PC-3 (cell line): Measurements from ENCODE around the gene CNTNAP5. TPM values are rescaled to one million over a fixed set of nuclear protein-coding genes. Genes with fewer than 3 reads are reported as not detected.

ENCODE experiments used
- ATAC-seq: fragments of 200-7000 bp; cut with Tn5 transposase; 2 replicates; pipeline ENCODE4 v1.9.1; 2020; ENCODE audit warnings: mild to moderate bottlenecking, moderate library complexity
- BruUV-seq: library from RNA; stranded (reverse); fragments of 400-500 nt; replicated peaks from 2 replicates; lab custom pipeline; 2021; lab: Mats Ljungman, UMichigan
- CTCF ChIA-PET: fragments of 300-600 bp; sonication (Branson Sonifier 250); formaldehyde crosslinking; loops from one replicate; lab custom pipeline; 2022; ENCODE audit warnings: antibody characterized with exemption; lab: Charles Lee
- POLR2A ChIA-PET: fragments of 300-600 bp; sonication (Branson Sonifier 250); formaldehyde crosslinking; loops from one replicate; lab custom pipeline; 2022; ENCODE audit warnings: antibody characterized with exemption; ENCODE audit not compliant: unreplicated experiment; lab: Charles Lee
- DNase-seq: peaks from one replicate; pipeline ENCODE4 v3.0.0-alpha.2; 2015
- H2AFZ ChIP-seq: fragments of 300-600 bp; sonication (generic); 2 replicates; pipeline ENCODE4 v1.6.0; 2016; ENCODE audit warnings: antibody characterized with exemption, low read length
- H3F3A ChIP-seq: fragments of 300-600 bp; sonication (generic); one replicate; pipeline ENCODE4 v1.6.0; 2017; ENCODE audit warnings: antibody characterized with exemption, low read length, control low read depth, mild to moderate bottlenecking; ENCODE audit not compliant: unreplicated experiment
- H3K27ac ChIP-seq: fragments of 300-600 bp; sonication (generic); 2 replicates; pipeline ENCODE4 v1.5.1; 2016; ENCODE audit warnings: mild to moderate bottlenecking, low read length
- H3K27me3 ChIP-seq: fragments of 300-600 bp; sonication (generic); 2 replicates; pipeline ENCODE4 v1.6.1; 2016; ENCODE audit warnings: low read length, mixed read lengths
- H3K36me3 ChIP-seq: fragments of 300-600 bp; sonication (generic); 2 replicates; pipeline ENCODE4 v1.6.1; 2016; ENCODE audit warnings: low read depth, mixed run types, low read length, mixed read lengths
- H3K4me1 ChIP-seq: fragments of 300-600 bp; sonication (generic); 2 replicates; pipeline ENCODE4 v1.5.1; 2016; ENCODE audit warnings: low read length; ENCODE audit not compliant: insufficient read depth
- H3K4me2 ChIP-seq: fragments of 300-600 bp; sonication (generic); 2 replicates; pipeline ENCODE4 v1.6.0; 2016; ENCODE audit warnings: low read length
- H3K4me3 ChIP-seq: fragments of 300-600 bp; sonication (generic); 2 replicates; pipeline ENCODE4 v1.5.1; 2016; ENCODE audit warnings: mild to moderate bottlenecking, low read length, mixed read lengths
- H3K79me2 ChIP-seq: fragments of 300-600 bp; sonication (generic); 2 replicates; pipeline ENCODE4 v1.6.1; 2017; ENCODE audit warnings: low read length, mixed read lengths
- H3K9ac ChIP-seq: fragments of 300-600 bp; sonication (generic); 2 replicates; pipeline ENCODE4 v1.6.0; 2016; ENCODE audit warnings: mild to moderate bottlenecking, low read length
- H3K9me2 ChIP-seq: fragments of 300-600 bp; sonication (generic); replicated peaks from 2 replicates; pipeline ENCODE4 v1.6.1; 2016; ENCODE audit warnings: mixed run types, low read length, mixed read lengths
- H3K9me3 ChIP-seq: fragments of 300-600 bp; sonication (generic); 2 replicates; pipeline ENCODE4 v1.6.1; 2016; ENCODE audit warnings: low read length, mixed read lengths
- H4K20me1 ChIP-seq: fragments of 300-600 bp; sonication (generic); 2 replicates; pipeline ENCODE4 v1.6.1; 2016; ENCODE audit warnings: low read length, mixed read lengths
- CTCF ChIP-seq: fragments of 300-600 bp; sonication (generic); conservative IDR thresholded peaks from 2 replicates; pipeline ENCODE4 v1.5.1; 2017; ENCODE audit warnings: antibody characterized with exemption, low read depth, mild to moderate bottlenecking, low read length
- EZH2 ChIP-seq: fragments of 300-600 bp; sonication (generic); IDR thresholded peaks from one replicate; pipeline ENCODE4 v1.6.1; 2017; ENCODE audit warnings: antibody characterized with exemption, mild to moderate bottlenecking, low read length; ENCODE audit not compliant: unreplicated experiment
- EZH2phosphoT487 ChIP-seq: fragments of 300-600 bp; sonication (generic); IDR thresholded peaks from 2 replicates; pipeline ENCODE4 v1.6.1; 2018; ENCODE audit warnings: mild to moderate bottlenecking, antibody characterized with exemption, low read length, borderline replicate concordance
- intact Hi-C: fragments of 100-400 bp; cut with micrococcal nuclease; formaldehyde crosslinking; loops from 2 replicates; pipeline ENCODE4 v1.9.0; 2023
- total RNA-seq: library from RNA; depleted of rRNA; stranded (reverse); fragments of >200 nt; gene quantifications from 2 replicates; pipeline ENCODE4 v1.2.3, GENCODE V29; 2014

The CNTNAP5 gene
- total RNA-seq, 1 experiment from 2014 or later, result not detected

GRCh38 chr2:124437811-124438210 is 412.7 kb downstream of the CNTNAP5 start:
- no peaks in the 10 kb centered on the region for H3F3A ChIP-seq
- no peaks in the 10 kb centered on the region for H3K27me3 ChIP-seq
- H3K9me3 ChIP-seq, result no peaks in the 10 kb centered on the region
- H4K20me1 ChIP-seq, result no peaks in the 10 kb centered on the region
- H3K9ac ChIP-seq, result no peak overlapping the region
- H2AFZ ChIP-seq, result no peak overlapping the region
- no peaks in the 10 kb centered on the region for H3K9me2 ChIP-seq
- TF ChIP-seq CTCF (no peak), EZH2phosphoT487 (no peak), EZH2 (no peak)
- H3K4me3 ChIP-seq, result no peak overlapping the region
- intact Hi-C loops, result no loop called here
- H3K27ac ChIP-seq, result no peak overlapping the region
- H3K4me2 ChIP-seq, result no peak overlapping the region
- no peaks in the 10 kb centered on the region for H3K4me1 ChIP-seq
- CTCF ChIA-PET, result no interaction called here
- DNase-seq (no peak), ATAC-seq (no peak)
- no peaks in the 10 kb centered on the region for H3K36me3 ChIP-seq
- no TSS peak for BruUV-seq
- POLR2A ChIA-PET, result no interaction called here
- H3K79me2 ChIP-seq, result no peaks in the 10 kb centered on the region

- no peak overlapping the region for H3K9ac ChIP-seq
- no peaks in the 10 kb centered on the region for H4K20me1 ChIP-seq
- no peaks in the 10 kb centered on the region for H3K4me1 ChIP-seq
- H3K9me2 ChIP-seq, result no peaks in the 10 kb centered on the region
- DNase-seq (no peak), ATAC-seq (no peak)
- no peak overlapping the region for H3K27ac ChIP-seq
- H3F3A ChIP-seq, result no peaks in the 10 kb centered on the region
- no peaks in the 10 kb centered on the region for H3K9me3 ChIP-seq
- no peaks in the 10 kb centered on the region for H3K36me3 ChIP-seq
- ChIA-PET POLR2A (no interaction called here), CTCF (no interaction called here)
- intact Hi-C loops, result no loop called here
- BruUV-seq, result no TSS peak
- H3K27me3 ChIP-seq, result peaks cover 5% of the 10 kb centered on the region; the same call in 1 of the 2 replicates
- TF ChIP-seq EZH2 (no peak), EZH2phosphoT487 (no peak), CTCF (no peak)
- H3K4me3 ChIP-seq, result no peak overlapping the region
- no peak overlapping the region for H2AFZ ChIP-seq
- H3K4me2 ChIP-seq, result no peak overlapping the region
- H3K79me2 ChIP-seq, result no peaks in the 10 kb centered on the region
These were observed 425.4 kb downstream of the CNTNAP5 start for GRCh38 chr2:124450481-124450880.

DNA sequence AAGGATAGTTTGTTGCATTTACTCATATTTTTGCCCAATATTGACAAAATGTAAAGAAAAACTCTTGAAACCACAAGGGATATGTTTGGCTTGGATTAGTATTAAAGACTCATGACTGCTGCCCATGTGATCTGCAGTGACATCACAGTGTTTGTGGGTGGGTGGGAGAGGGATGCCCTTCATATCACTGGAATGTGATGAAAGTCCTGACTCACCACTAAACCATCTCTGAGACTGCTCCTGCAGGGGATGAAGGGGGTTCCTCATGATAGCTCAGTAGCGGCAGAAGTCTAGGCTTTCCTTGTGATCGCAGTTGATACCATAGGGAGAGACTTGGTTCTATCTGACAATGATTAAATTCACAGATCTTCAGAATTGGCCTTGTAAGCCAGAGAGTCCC is 451.2 kb downstream of the CNTNAP5 start:
- Histone ChIP-seq H3K4me3 (no peak overlapping the region), H3K36me3 (no peaks in the 10 kb centered on the region), H3K27ac (no peak overlapping the region), H3K9me2 (no peaks in the 10 kb centered on the region), H3K9me3 (no peaks in the 10 kb centered on the region), H3K27me3 (no peaks in the 10 kb centered on the region), H4K20me1 (no peaks in the 10 kb centered on the region), H2AFZ (no peak overlapping the region), H3K9ac (no peak overlapping the region), H3K4me1 (no peaks in the 10 kb centered on the region), H3K79me2 (no peaks in the 10 kb centered on the region), H3F3A (no peaks in the 10 kb centered on the region), H3K4me2 (no peak overlapping the region)
- ATAC-seq (no peak), DNase-seq (no peak)
- intact Hi-C loops, result no loop called here
- no peak for TF ChIP-seq EZH2phosphoT487
- ChIA-PET POLR2A (no interaction called here), CTCF (no interaction called here)
- BruUV-seq, result no TSS peak
